ENCODE results near the gene ASAP2.

- TF ChIP-seq POLR2AphosphoS5 (IDR thresholded peaks at IDR 0.05; ENCODE audit: low read depth) (no peak), CTCF (IDR thresholded peaks at IDR 0.05; ENCODE audit: insufficient read depth, low read length) (no peak), REST (IDR thresholded peaks at IDR 0.05; ENCODE audit: insufficient replicate concordance, low read depth) (no peak)
Measured at GRCh38 chr2:9297807-9298206, 91.2 kb downstream of the ASAP2 start.
